Activated CD4-positive, alpha-beta T cell treated with anti-CD3 and anti-CD28 coated beads, Interleukin-2, amount 50 U/mL, for 48 hours (primary cell): ENCODE data around the gene ASIC4.

Experiments used
- DNase-seq, 2 experiments: peaks; one replicate each; pipeline ENCODE4 v3.0.0-alpha.2; 2020

Gene ASIC4

GRCh38 chr2:219554350-219554749 is 40.1 kb downstream of the ASIC4 start:
- no peak for DNase-seq

GRCh38 chr2:219555956-219556355 is 41.7 kb downstream of the ASIC4 start:
- no peak for DNase-seq

- no peak for DNase-seq
Observed at GRCh38 chr2:219556413-219556812, 42.1 kb downstream of the ASIC4 start.

- no peak for DNase-seq
Observed at GRCh38 chr2:219557320-219557719, 43.0 kb downstream of the ASIC4 start.

GRCh38 chr2:219557791-219558785 is 43.8 kb downstream of the ASIC4 start:
- no peak for DNase-seq

GRCh38 chr2:219559156-219559915 is 45.1 kb downstream of the ASIC4 start:
- DNase-seq: no peak

GRCh38 chr2:219560037-219560892 is 46.0 kb downstream of the ASIC4 start:
- DNase-seq: no peak

GRCh38 chr2:219560893-219561178 is 46.6 kb downstream of the ASIC4 start:
- DNase-seq: no peak

GRCh38 chr2:219561179-219562048 is 47.1 kb downstream of the ASIC4 start:
- no peak for DNase-seq

- no peak for DNase-seq
Observed at GRCh38 chr2:219562049-219563020, 48.1 kb downstream of the ASIC4 start.

GRCh38 chr2:219563271-219563928 is 49.1 kb downstream of the ASIC4 start:
- no peak for DNase-seq

- DNase-seq: no peak
Observed at GRCh38 chr2:219565130-219566080, 51.1 kb downstream of the ASIC4 start.

GRCh38 chr2:219566640-219567039 is 52.4 kb downstream of the ASIC4 start:
- DNase-seq: no peak

GRCh38 chr2:219567131-219567530 is 52.8 kb downstream of the ASIC4 start:
- DNase-seq: no peak

- DNase-seq: no peak
Observed at GRCh38 chr2:219567791-219568361, 53.6 kb downstream of the ASIC4 start.

GRCh38 chr2:219569041-219569440 is 54.8 kb downstream of the ASIC4 start:
- DNase-seq: no peak

- DNase-seq: no peak
Observed at GRCh38 chr2:219569635-219570034, 55.4 kb downstream of the ASIC4 start.

GRCh38 chr2:219570194-219570923 is 56.1 kb downstream of the ASIC4 start:
- peak in 1 of 2 experiments; percentile 12 for DNase-seq
